ENCODE results near the gene PCCB. TPM values are rescaled to one million over a fixed set of nuclear protein-coding genes. Genes with fewer than 3 reads are reported as not detected.

PCCB gene
- total and polyA plus RNA-seq, 2 donors (not counting 3 experiments of a cell fraction or from before 2014, with no cell fraction given), result 28.6 to 36.5 TPM

DNA sequence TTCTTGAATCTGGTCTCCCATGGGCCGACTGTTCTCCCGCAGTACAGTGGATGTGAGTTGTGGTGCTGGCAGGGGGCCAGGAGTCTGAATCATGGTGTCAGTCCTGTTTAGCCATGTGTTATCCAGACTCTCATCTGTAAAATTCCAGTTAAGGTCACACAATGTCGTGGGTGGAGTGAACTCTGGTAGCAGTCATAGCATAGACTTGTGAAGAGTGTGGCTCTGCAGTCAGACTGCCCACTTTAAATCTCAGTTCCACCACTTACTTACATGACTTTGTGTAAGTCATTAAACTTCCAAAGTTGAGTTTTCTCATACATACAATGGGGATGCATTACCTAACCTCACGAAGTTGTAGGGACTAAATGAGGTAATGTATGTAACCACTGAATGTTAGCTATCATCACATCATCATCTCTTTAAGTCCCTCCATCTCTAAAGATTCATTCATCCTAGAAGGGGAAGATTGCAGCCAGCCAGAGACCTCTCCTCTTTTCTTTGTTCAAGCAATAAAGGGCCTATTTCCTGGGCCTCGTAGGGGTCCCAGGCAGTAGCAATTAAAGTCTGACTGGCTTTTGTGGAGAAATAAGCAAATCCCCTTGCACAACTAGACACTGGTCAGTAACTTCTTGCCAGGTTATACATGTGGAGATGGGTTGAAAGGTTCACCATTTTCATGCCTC lies 93.9 kb downstream of the PCCB start:
- Histone ChIP-seq H2AFZ (ENCODE audit: low read depth, low read length) (no peak overlapping the region), H3K36me3 (ENCODE audit: control insufficient read depth in 2 of 2, extremely low read depth in 1 of 2, insufficient read depth in 2 of 2, low read length in 2 of 2) (no peaks in the 10 kb centered on the region), H4K20me1 (replicated peaks; ENCODE audit: control insufficient read depth, extremely low read depth, insufficient read depth, low read length) (no peaks in the 10 kb centered on the region), H3K27ac (ENCODE audit: insufficient read depth, low read depth, low read length) (no peak overlapping the region), H3K9me1 (replicated peaks; ENCODE audit: control insufficient read depth, extremely low read depth, insufficient read depth, low read length) (no peaks in the 10 kb centered on the region), H3K9me3 (replicated peaks; ENCODE audit: control insufficient read depth, insufficient read depth, low read length) (no peaks in the 10 kb centered on the region), H3K4me3 (replicated peaks in 1 of 3; ENCODE audit: insufficient read depth in 1 of 3, low read depth in 1 of 3, low read length in 3 of 3) (no peak overlapping the region), H3K27me3 (ENCODE audit: control insufficient read depth in 2 of 2, insufficient read depth in 2 of 2, low read length in 2 of 2) (no peaks in the 10 kb centered on the region), H3K9ac (replicated peaks; ENCODE audit: extremely low read depth, insufficient read depth, low read length) (no peak overlapping the region), H3K4me2 (ENCODE audit: insufficient read depth, low read length) (no peak overlapping the region), H3K79me2 (ENCODE audit: control insufficient read depth, insufficient read depth, low read length) (no peaks in the 10 kb centered on the region), H3K4me1 (ENCODE audit: control insufficient read depth, extremely low read depth, insufficient read depth, low read length) (peaks cover 8% of the 10 kb centered on the region)
- TF ChIP-seq POLR2AphosphoS5 (IDR thresholded peaks at IDR 0.05; ENCODE audit: insufficient read depth, low read depth, low read length) (peak; percentile 47), FOS (IDR thresholded peaks at IDR 0.05; ENCODE audit: borderline replicate concordance, insufficient read depth, low read length) (peak; percentile 65), GATA2 (IDR thresholded peaks at IDR 0.05; ENCODE audit: insufficient read depth, insufficient read length, low read depth, low read length) (peak; percentile 87), POLR2A (IDR thresholded peaks at IDR 0.05; ENCODE audit: low read depth, low read length) (no peak), EZH2 (IDR thresholded peaks at IDR 0.05; ENCODE audit: borderline replicate concordance, low read depth, low read length, severe bottlenecking) (no peak), JUN (IDR thresholded peaks at IDR 0.05; ENCODE audit: borderline replicate concordance, insufficient read depth, insufficient read length, low read depth) (peak; percentile 4), MAX (IDR thresholded peaks at IDR 0.05; ENCODE audit: insufficient read depth, insufficient read length) (no peak), MYC (IDR thresholded peaks at IDR 0.05; ENCODE audit: low read depth, low read length) (no peak)
- TF ChIP-seq, protein P1, sequence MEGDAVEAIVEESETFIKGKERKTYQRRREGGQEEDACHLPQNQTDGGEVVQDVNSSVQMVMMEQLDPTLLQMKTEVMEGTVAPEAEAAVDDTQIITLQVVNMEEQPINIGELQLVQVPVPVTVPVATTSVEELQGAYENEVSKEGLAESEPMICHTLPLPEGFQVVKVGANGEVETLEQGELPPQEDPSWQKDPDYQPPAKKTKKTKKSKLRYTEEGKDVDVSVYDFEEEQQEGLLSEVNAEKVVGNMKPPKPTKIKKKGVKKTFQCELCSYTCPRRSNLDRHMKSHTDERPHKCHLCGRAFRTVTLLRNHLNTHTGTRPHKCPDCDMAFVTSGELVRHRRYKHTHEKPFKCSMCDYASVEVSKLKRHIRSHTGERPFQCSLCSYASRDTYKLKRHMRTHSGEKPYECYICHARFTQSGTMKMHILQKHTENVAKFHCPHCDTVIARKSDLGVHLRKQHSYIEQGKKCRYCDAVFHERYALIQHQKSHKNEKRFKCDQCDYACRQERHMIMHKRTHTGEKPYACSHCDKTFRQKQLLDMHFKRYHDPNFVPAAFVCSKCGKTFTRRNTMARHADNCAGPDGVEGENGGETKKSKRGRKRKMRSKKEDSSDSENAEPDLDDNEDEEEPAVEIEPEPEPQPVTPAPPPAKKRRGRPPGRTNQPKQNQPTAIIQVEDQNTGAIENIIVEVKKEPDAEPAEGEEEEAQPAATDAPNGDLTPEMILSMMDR (IDR thresholded peaks at IDR 0.05; ENCODE audit: extremely low read depth in 1 of 2, insufficient read depth in 1 of 2, low read depth in 1 of 2, low read length in 2 of 2), result no peak
- ChIA-PET CTCF (interaction anchor here (1.0 to 1.5 kb wide), 2 partner anchors 10 to 408 kb away, joined by 4 to 6 read pairs; partner anchors contain the start of gene STAG1), POLR2A (no interaction called here)
- no TSS peak for BruUV-seq (replicated peaks)
- DNase-seq (ENCODE audit: low read depth, low spot score), result peak; percentile 91
- dilution Hi-C loops (cut with MboI; ENCODE audit: extremely low pct_ligation_motif_present, low sequenced_read_pairs) (no loop called here), intact Hi-C loops (cut with micrococcal nuclease) (loop anchor here (5.0 kb wide), 1 partner anchor 408 kb away; the partner anchor contains the start of gene STAG1)
- FAIRE-seq, result peak; percentile 90

Measured in endothelial cell of umbilical vein (primary cell).